ENCODE measurements around the gene DLG2. TPM values are rescaled to one million over a fixed set of nuclear protein-coding genes. Genes with fewer than 3 reads are reported as not detected.
"Not testable (repeated sequence)": the region's sequence is repeated elsewhere in the genome, so short reads cannot be mapped to it uniquely, and the experiment has no call there.

Gene DLG2
- total and polyA plus RNA-seq, 2 donors (not counting 3 experiments of a cell fraction or from before 2014, with no cell fraction given): 0.15 to 1.1 TPM

GRCh38 chr11:85238906-85239305 lies 388.2 kb downstream of the DLG2 start:
- no peak for FAIRE-seq
- Histone ChIP-seq H3K9me1 (replicated peaks; ENCODE audit: control insufficient read depth, extremely low read depth, insufficient read depth, low read length) (no peaks in the 10 kb centered on the region), H3K36me3 (ENCODE audit: control insufficient read depth in 2 of 2, extremely low read depth in 1 of 2, insufficient read depth in 2 of 2, low read length in 2 of 2) (no peaks in the 10 kb centered on the region), H3K9me3 (replicated peaks; ENCODE audit: control insufficient read depth, insufficient read depth, low read length) (no peaks in the 10 kb centered on the region), H3K27ac (ENCODE audit: insufficient read depth, low read depth, low read length) (no peak overlapping the region), H3K79me2 (ENCODE audit: control insufficient read depth, insufficient read depth, low read length) (no peaks in the 10 kb centered on the region), H3K27me3 (ENCODE audit: control insufficient read depth in 2 of 2, insufficient read depth in 2 of 2, low read length in 2 of 2) (no peaks in the 10 kb centered on the region), H3K4me1 (ENCODE audit: control insufficient read depth, extremely low read depth, insufficient read depth, low read length) (no peaks in the 10 kb centered on the region), H3K9ac (replicated peaks; ENCODE audit: extremely low read depth, insufficient read depth, low read length) (no peak overlapping the region), H3K4me3 (replicated peaks in 1 of 3; ENCODE audit: insufficient read depth in 1 of 3, low read depth in 1 of 3, low read length in 3 of 3) (no peak overlapping the region), H2AFZ (ENCODE audit: low read depth, low read length) (no peak overlapping the region), H3K4me2 (ENCODE audit: insufficient read depth, low read length) (no peak overlapping the region), H4K20me1 (replicated peaks; ENCODE audit: control insufficient read depth, extremely low read depth, insufficient read depth, low read length) (no peaks in the 10 kb centered on the region)
- BruUV-seq (replicated peaks): no TSS peak
- dilution Hi-C loops (cut with MboI; ENCODE audit: extremely low pct_ligation_motif_present, low sequenced_read_pairs) (no loop called here), intact Hi-C loops (cut with micrococcal nuclease) (no loop called here)
- CTCF ChIA-PET: no interaction called here
- TF ChIP-seq FOS (IDR thresholded peaks at IDR 0.05; ENCODE audit: borderline replicate concordance, insufficient read depth, low read length) (no peak), POLR2A (IDR thresholded peaks at IDR 0.05; ENCODE audit: low read depth, low read length) (no peak), MAX (IDR thresholded peaks at IDR 0.05; ENCODE audit: insufficient read depth, insufficient read length) (no peak), MYC (IDR thresholded peaks at IDR 0.05; ENCODE audit: low read depth, low read length) (no peak), CTCF (IDR thresholded peaks at IDR 0.05; ENCODE audit: extremely low read depth in 1 of 2, insufficient read depth in 1 of 2, low read depth in 1 of 2, low read length in 2 of 2) (no peak), GATA2 (IDR thresholded peaks at IDR 0.05; ENCODE audit: insufficient read depth, insufficient read length, low read depth, low read length) (no peak)
- POLR2A ChIA-PET: no interaction called here
- DNase-seq (ENCODE audit: low read depth, low spot score): no peak

- FAIRE-seq; H3K36me3 ChIP-seq (ENCODE audit: control insufficient read depth in 2 of 2, extremely low read depth in 1 of 2, insufficient read depth in 2 of 2, low read length in 2 of 2); BruUV-seq (replicated peaks); H4K20me1 ChIP-seq (replicated peaks; ENCODE audit: control insufficient read depth, extremely low read depth, insufficient read depth, low read length); H3K27ac ChIP-seq (ENCODE audit: insufficient read depth, low read depth, low read length); H3K4me3 ChIP-seq (replicated peaks in 1 of 3; ENCODE audit: insufficient read depth in 1 of 3, low read depth in 1 of 3, low read length in 3 of 3); intact Hi-C loops (cut with micrococcal nuclease); H3K9ac ChIP-seq (replicated peaks; ENCODE audit: extremely low read depth, insufficient read depth, low read length); H3K9me1 ChIP-seq (replicated peaks; ENCODE audit: control insufficient read depth, extremely low read depth, insufficient read depth, low read length); H3K4me2 ChIP-seq (ENCODE audit: insufficient read depth, low read length); H3K4me1 ChIP-seq (ENCODE audit: control insufficient read depth, extremely low read depth, insufficient read depth, low read length); dilution Hi-C loops (cut with MboI; ENCODE audit: extremely low pct_ligation_motif_present, low sequenced_read_pairs); DNase-seq (ENCODE audit: low read depth, low spot score); POLR2A ChIA-PET; H2AFZ ChIP-seq (ENCODE audit: low read depth, low read length); H3K9me3 ChIP-seq (replicated peaks; ENCODE audit: control insufficient read depth, insufficient read depth, low read length); CTCF ChIA-PET; H3K79me2 ChIP-seq (ENCODE audit: control insufficient read depth, insufficient read depth, low read length); H3K27me3 ChIP-seq (ENCODE audit: control insufficient read depth in 2 of 2, insufficient read depth in 2 of 2, low read length in 2 of 2): not testable (repeated sequence)
Observed at GRCh38 chr11:85238038-85238437, 389.1 kb downstream of the DLG2 start.
